Parathyroid adenoma (tissue), 2 donors: ENCODE data around the gene TBC1D22B.
"Not testable (repeated sequence)": the region's sequence is repeated elsewhere in the genome, so short reads cannot be mapped to it uniquely, and the experiment has no call there.

Source experiments
- H2AFZ ChIP-seq: fragments of 300-600 bp; sonication (generic); one replicate; pipeline ENCODE4 v1.7.0; 2017; ENCODE audit warnings: antibody characterized with exemption, mild to moderate bottlenecking
- H3K27ac ChIP-seq: fragments of 300-600 bp; sonication (generic); one replicate; pipeline ENCODE4 v1.7.0; 2017
- H3K27me3 ChIP-seq: fragments of 300-600 bp; sonication (generic); one replicate; pipeline ENCODE4 v1.7.0; 2017; ENCODE audit warnings: low read length; ENCODE audit not compliant: control insufficient read depth, insufficient read depth
- H3K36me3 ChIP-seq: fragments of 300-600 bp; sonication (generic); one replicate; pipeline ENCODE4 v1.7.0; 2017; ENCODE audit warnings: low read length; ENCODE audit not compliant: control insufficient read depth, insufficient read depth
- H3K4me1 ChIP-seq: fragments of 300-600 bp; sonication (generic); one replicate; pipeline ENCODE4 v1.7.0; 2017; ENCODE audit warnings: control low read depth
- H3K4me2 ChIP-seq: fragments of 300-600 bp; sonication (generic); one replicate; pipeline ENCODE4 v1.7.0; 2017; ENCODE audit warnings: low read length
- H3K4me3 ChIP-seq: fragments of 300-600 bp; sonication (generic); one replicate; pipeline ENCODE4 v1.7.0; 2017; ENCODE audit warnings: low read depth, low read length
- H3K79me2 ChIP-seq: fragments of 300-600 bp; sonication (generic); one replicate; pipeline ENCODE4 v1.7.0; 2017; ENCODE audit warnings: control low read depth
- H3K9ac ChIP-seq: fragments of 300-600 bp; sonication (generic); one replicate; pipeline ENCODE4 v1.7.0; 2017; ENCODE audit warnings: mild to moderate bottlenecking
- H3K9me3 ChIP-seq: fragments of 300-600 bp; sonication (generic); one replicate; pipeline ENCODE4 v1.7.0; 2017; ENCODE audit warnings: low read length; ENCODE audit not compliant: control insufficient read depth
- CTCF ChIP-seq: fragments of 300-600 bp; sonication (generic); IDR thresholded peaks from one replicate; pipeline ENCODE4 v1.7.0; 2017; ENCODE audit warnings: antibody characterized with exemption, mild to moderate bottlenecking
- donor health status: primary hyperparathyroidism.

TBC1D22B gene

GRCh38 chr6:37343248-37343647 lies 85.7 kb downstream of the TBC1D22B start:
- Histone ChIP-seq H3K27ac (no peak overlapping the region), H3K36me3 (no peaks in the 10 kb centered on the region), H3K4me1 (no peaks in the 10 kb centered on the region), H3K4me3 (no peak overlapping the region), H3K79me2 (no peaks in the 10 kb centered on the region), H3K4me2 (no peak overlapping the region), H3K27me3 (no peaks in the 10 kb centered on the region), H2AFZ (no peak overlapping the region), H3K9me3 (no peaks in the 10 kb centered on the region), H3K9ac (no peak overlapping the region)
- TF ChIP-seq CTCF: no peak

- Histone ChIP-seq H3K9me3 (no peaks in the 10 kb centered on the region), H3K27ac (no peak overlapping the region), H3K4me3 (no peak overlapping the region), H3K27me3 (no peaks in the 10 kb centered on the region), H3K36me3 (no peaks in the 10 kb centered on the region), H3K4me1 (no peaks in the 10 kb centered on the region), H3K9ac (no peak overlapping the region), H3K4me2 (no peak overlapping the region), H2AFZ (no peak overlapping the region), H3K79me2 (no peaks in the 10 kb centered on the region)
- no peak for TF ChIP-seq CTCF
Measured at GRCh38 chr6:37344308-37344707, 86.7 kb downstream of the TBC1D22B start.

- H3K27ac ChIP-seq, H3K4me1 ChIP-seq, H3K36me3 ChIP-seq: not testable (repeated sequence)
Measured at GRCh38 chr6:37345804-37346203, 88.2 kb downstream of the TBC1D22B start.

GRCh38 chr6:37347177-37347576 lies 89.6 kb downstream of the TBC1D22B start:
- H3K9me3 ChIP-seq: no peaks in the 10 kb centered on the region
- H3K36me3 ChIP-seq: no peaks in the 10 kb centered on the region
- no peak for TF ChIP-seq CTCF

More at GRCh38 chr6:37345804-37346203, 88.2 kb downstream of the TBC1D22B start:
- not testable (repeated sequence) for H2AFZ ChIP-seq, H3K4me2 ChIP-seq, H3K4me3 ChIP-seq, H3K27me3 ChIP-seq, H3K79me2 ChIP-seq, H3K9me3 ChIP-seq, H3K9ac ChIP-seq

GRCh38 chr6:37347670-37348111 lies 90.1 kb downstream of the TBC1D22B start:
- H3K27ac ChIP-seq: no peak overlapping the region
- no peak overlapping the region for H3K4me3 ChIP-seq
- TF ChIP-seq CTCF: no peak
- H3K27me3 ChIP-seq: no peaks in the 10 kb centered on the region
- no peak overlapping the region for H3K4me2 ChIP-seq
- no peaks in the 10 kb centered on the region for H3K36me3 ChIP-seq
- H3K9ac ChIP-seq: no peak overlapping the region
- H3K4me1 ChIP-seq: no peaks in the 10 kb centered on the region
- H3K9me3 ChIP-seq: no peaks in the 10 kb centered on the region
- H3K79me2 ChIP-seq: no peaks in the 10 kb centered on the region
- no peak overlapping the region for H2AFZ ChIP-seq

More at GRCh38 chr6:37347177-37347576, 89.6 kb downstream of the TBC1D22B start:
- no peak overlapping the region for H3K4me2 ChIP-seq
- H3K4me1 ChIP-seq: no peaks in the 10 kb centered on the region
- H3K27ac ChIP-seq: no peak overlapping the region
- H3K4me3 ChIP-seq: no peak overlapping the region
- no peak overlapping the region for H3K9ac ChIP-seq
- H3K27me3 ChIP-seq: no peaks in the 10 kb centered on the region
- H2AFZ ChIP-seq: no peak overlapping the region
- no peaks in the 10 kb centered on the region for H3K79me2 ChIP-seq
